Skin of body (tissue), 2 donors: Measurements from ENCODE around the gene HMCN2. TPM values are rescaled to one million over a fixed set of nuclear protein-coding genes. Genes with fewer than 3 reads are reported as not detected.
A peak's percentile ranks its signal among the peaks of the same experiment; 100 is the strongest.

Experiments used
- DNase-seq: peaks from one replicate; lab custom pipeline; 2025; lab: John Stamatoyannopoulos, UW
- total RNA-seq: library from RNA; depleted of rRNA; stranded (reverse); fragments of >200 nt; gene quantifications from one replicate; pipeline ENCODE4 v1.2.3, GENCODE V29; 2014

Gene HMCN2
- 20.7 TPM for total RNA-seq

- no peak for DNase-seq
Measured at GRCh38 chr9:130265431-130266235, at the start of gene HMCN2. TSS of gene HMCN2 (plus strand) at chr9:130265760. CDS start at chr9:130265879, 119 bp downstream.

GRCh38 chr9:130217838-130218237, 47.7 kb upstream of the HMCN2 start:
- no peak for DNase-seq

- no peak for DNase-seq
Measured at GRCh38 chr9:130219661-130220096, 45.9 kb upstream of the HMCN2 start.

- peak; percentile 50 for DNase-seq
Measured at GRCh38 chr9:130220352-130220751, 45.2 kb upstream of the HMCN2 start.

GRCh38 chr9:130222833-130223232, 42.7 kb upstream of the HMCN2 start:
- DNase-seq, result no peak

DNA sequence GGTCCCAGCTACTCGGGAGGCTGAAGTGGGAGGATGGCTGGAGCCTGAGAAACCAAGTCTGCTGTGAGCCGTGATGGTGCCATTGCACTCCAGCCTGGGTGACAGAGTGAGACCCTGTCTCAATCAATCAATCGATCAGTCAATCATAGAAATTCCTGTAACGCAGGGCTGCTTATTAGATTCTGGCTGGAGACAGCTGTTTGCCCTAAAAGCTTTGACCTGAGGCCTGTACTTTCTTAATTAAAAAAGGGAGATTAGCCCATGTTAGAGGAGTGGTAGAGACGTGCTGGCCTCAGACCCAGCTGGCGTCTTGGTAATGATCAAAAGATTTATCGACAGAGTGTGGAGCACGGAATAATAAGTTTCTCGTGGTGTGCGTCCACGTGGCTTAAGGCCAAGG, 40.5 kb upstream of the HMCN2 start:
- no peak for DNase-seq

- DNase-seq, result no peak
Measured at GRCh38 chr9:130225586-130225985, 40.0 kb upstream of the HMCN2 start.

DNA sequence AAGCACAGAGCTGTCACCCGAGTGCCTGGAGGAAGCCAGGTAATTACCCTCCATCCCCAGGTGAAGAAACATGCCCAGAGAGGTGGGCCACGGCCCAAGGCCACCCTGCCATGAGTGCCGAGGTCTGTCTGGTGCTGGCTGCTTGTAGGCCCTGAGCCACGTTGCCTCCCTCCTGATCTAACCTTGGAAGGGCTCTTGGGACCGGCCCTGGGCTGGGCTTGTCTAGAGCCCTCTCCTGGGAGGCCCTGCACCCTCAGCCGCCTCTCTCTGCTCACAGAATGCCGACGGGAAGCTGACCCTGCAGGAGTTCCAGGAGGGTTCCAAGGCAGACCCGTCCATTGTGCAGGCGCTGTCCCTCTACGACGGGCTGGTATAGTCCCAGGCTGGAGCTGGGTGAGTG, 39.4 kb upstream of the HMCN2 start:
- DNase-seq, result no peak

DNA sequence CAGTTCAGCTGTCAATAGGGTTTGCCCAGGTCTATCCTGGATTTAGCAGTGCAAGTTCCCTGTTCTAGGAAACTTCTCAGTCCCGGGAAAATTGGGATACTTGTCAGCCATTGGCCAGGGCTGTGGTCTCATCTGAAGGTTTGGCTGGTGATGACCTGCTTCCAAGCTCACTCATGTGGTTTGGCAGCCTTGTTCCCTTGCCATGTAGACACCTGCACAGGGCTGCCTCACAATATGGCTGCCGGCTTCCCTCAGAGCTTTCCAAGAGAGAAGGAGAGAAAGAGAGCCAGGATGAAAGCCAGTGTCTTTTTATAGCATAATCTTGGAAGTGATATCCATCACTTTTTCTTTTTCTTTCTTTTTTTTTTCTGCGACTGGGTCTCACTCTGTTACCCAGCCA, 37.7 kb upstream of the HMCN2 start:
- no peak for DNase-seq

- DNase-seq, result no peak
Measured at GRCh38 chr9:130229759-130230158, 35.8 kb upstream of the HMCN2 start.

GRCh38 chr9:130230631-130231030, 34.9 kb upstream of the HMCN2 start:
- no peak for DNase-seq

DNA sequence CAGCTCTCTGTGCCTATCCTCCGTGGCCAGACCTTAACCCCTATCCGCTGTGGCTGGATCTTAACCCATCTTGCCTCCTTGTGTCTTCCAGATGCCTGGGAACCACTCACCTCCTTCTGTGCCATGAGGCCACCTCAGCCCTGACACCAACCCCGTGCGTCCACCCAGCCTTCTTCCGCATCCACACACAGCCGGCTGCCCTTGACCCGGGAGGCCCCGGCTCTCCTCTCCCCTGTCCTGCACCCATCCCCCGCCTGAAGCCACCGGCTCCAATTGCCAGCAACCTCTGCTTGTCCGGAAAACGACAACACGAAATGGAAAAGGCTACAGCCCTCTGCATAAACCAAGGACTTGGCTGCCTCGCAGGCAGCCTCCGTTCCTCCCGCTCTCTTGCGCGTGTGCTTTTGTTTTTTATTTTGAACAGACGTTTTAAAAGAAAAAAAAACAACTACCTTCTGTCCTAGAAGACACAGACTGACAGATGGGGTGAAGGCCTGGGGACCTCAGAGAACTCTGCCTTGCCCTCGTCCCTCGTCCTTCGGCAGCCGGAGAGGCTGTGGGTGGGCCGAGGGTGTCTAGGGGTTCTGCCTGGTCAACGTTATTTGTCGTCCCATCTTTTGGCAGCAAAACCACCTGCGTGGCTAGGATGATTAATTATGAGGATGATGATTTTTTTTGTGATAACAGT, 32.5 kb upstream of the HMCN2 start:
- DNase-seq, result no peak

GRCh38 chr9:130233587-130233945, 32.0 kb upstream of the HMCN2 start:
- no peak for DNase-seq

DNA sequence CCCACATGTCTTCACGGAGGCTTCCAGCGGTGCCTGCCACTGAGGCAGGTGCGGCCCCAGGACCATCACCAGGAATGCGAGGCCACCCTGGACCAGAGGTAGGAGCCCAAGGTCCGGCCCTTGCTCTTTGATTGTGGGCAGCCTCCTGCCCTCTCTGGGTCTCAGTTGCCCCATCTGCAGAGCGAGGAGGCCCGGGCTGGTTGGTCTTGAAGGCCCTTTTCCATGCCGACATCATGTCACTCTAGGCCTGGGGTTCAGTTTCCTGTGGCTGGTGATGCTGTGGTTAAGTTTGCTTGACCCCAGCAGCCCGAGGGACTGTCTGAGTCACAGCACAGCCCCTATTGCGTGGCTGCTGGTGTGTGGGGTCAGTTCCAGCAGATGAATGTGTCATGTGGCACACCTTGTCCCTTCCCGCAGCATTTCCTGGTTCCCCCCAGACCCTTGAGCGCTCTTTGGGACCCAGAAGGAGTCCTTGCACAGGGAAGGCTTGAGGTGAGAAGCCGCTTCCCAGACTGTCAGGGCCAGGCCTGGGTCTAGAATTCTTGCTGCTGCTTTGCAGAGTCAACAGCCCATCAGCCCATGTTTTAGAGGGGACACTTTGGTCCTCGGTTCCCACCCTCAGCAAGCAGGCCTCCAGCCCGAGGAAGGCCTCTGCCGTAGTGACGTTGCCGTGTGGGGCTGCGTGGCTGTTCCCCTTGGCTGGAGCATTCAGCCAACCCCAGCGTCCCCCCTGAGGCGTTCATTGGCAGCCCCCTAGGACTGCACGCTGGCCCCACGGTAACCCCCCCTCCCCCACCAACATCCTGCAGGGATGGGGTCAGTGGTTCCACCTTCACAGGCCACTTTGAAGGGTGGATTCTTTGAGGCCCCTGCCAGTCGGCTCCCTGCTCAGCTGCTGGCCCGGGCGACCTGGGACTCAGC, 31.0 kb upstream of the HMCN2 start:
- no peak for DNase-seq

DNA sequence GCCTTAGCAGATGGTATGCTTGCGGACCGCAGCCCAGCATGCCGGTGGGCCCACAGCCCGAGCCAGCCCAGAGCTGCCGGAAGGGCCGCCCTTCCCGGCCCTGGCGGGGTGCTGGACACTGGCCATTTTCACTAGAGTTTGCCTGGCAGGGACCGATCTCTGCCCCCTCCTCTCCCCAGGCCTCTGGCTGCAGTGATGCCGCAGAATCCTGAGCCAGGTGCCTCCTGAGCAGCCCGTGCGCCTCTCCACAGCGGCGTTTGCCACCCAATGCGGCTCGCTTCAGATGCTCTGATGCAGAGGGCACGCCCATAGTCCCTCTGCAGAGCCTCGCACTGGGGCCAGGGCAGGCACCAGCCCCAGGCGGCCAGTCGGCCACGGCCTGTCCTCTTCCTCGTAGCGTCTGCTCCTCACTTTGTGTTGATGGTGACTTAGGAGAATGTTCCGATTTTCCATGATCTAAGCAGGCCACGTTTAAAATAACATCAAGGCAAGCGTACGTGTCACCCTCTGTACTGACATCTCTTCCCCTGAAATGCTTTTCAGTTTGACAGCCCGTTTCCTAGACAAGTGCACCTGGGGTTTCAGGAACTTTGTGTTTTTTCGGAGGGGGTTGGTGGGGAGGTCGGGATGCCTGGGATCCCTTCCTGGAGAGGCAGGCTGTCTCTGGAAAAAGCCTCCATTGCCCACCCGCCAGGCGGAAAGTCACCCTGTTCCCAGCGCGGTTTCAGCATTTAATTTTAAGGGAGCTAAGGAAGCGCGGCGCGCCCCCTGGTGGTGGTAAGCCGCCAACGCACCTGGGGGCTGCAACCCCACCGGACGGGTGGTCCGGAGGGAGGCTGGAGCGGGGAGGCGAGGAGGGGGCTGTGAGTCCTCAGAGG, 29.8 kb upstream of the HMCN2 start:
- peak; percentile 43 for DNase-seq

GRCh38 chr9:130236436-130236985, 29.0 kb upstream of the HMCN2 start:
- no peak for DNase-seq

GRCh38 chr9:130237076-130237475, 28.5 kb upstream of the HMCN2 start:
- DNase-seq, result no peak

GRCh38 chr9:130237763-130238524, 27.6 kb upstream of the HMCN2 start:
- DNase-seq, result no peak

- no peak for DNase-seq
Measured at GRCh38 chr9:130239363-130239695, 26.2 kb upstream of the HMCN2 start.

DNA sequence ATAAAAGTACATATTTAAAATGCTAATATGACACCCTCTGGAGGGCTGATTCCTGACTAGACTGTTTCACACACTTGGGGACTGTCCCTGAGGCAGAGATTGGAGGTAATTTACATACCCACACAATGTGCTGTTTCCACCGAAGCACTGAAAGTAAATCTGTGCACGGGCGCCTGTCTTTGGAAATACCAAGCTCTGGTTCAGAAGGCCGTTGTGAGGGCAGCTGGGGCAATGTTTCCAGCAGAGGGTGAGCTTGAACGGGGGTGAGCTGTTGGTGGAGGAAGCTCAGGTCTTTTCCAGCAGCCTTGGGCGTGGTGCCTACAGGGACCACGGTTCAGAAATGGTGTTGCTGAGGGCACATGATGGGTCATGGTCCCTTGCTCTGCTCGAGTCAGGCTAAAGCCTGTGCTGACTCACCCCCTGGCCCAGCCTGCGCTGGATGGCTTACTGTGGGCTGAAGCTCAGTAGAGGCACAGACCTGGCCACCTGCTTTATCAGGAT, 25.8 kb upstream of the HMCN2 start:
- no peak for DNase-seq
